H1 (cell line): Measurements from ENCODE around the gene ARHGAP35.

Experiments used
- CHD2 ChIP-seq: IDR thresholded peaks from 2 replicates; pipeline ENCODE4 v1.6.1; 2012; ENCODE audit warnings: low read length, improper control_type of control experiment
- CTCF ChIP-seq, 3 experiments: IDR thresholded peaks; 1 replicate in 2 of 3; 2 replicates in 1 of 3; pipeline versions ENCODE4 v1.5.1 to v1.6.1; 2011; ENCODE audit warnings: low read length in 3 of 3, mild to moderate bottlenecking in 3 of 3, inconsistent platforms in 2 of 3, low read depth in 1 of 3, moderate library complexity in 1 of 3; ENCODE audit not compliant: insufficient read depth in 1 of 3; ENCODE audit errors: control extremely low read depth in 1 of 3
- EP300 ChIP-seq, 2 experiments: IDR thresholded peaks; 1 replicate in 1 of 2; 2 replicates in 1 of 2; pipeline ENCODE4 v1.6.1; 2011 to 2012; ENCODE audit warnings: low read depth in 2 of 2, low read length in 2 of 2, mild to moderate bottlenecking in 2 of 2, borderline replicate concordance in 1 of 2, inconsistent platforms in 1 of 2, moderate library complexity in 1 of 2
- EZH2 ChIP-seq: fragments of 200-600 bp; sonication (generic); IDR thresholded peaks from 2 replicates; pipeline ENCODE4 v1.7.1; 2012; ENCODE audit warnings: low read depth, mild to moderate bottlenecking, moderate library complexity, low read length, inconsistent platforms; ENCODE audit not compliant: severe bottlenecking
- HDAC2 ChIP-seq, 2 experiments: fragments of 300-600 bp in 1 of 2; sonication (generic) in 1 of 2; IDR thresholded peaks; 2 replicates each; pipeline ENCODE4 v1.6.1; 2011 to 2012; ENCODE audit warnings: low read depth in 2 of 2, low read length in 2 of 2, mild to moderate bottlenecking in 2 of 2, moderate library complexity in 2 of 2, borderline replicate concordance in 1 of 2, inconsistent platforms in 1 of 2
- KDM1A ChIP-seq: fragments of 200-600, 300-600 bp; sonication (generic); IDR thresholded peaks from 2 replicates; pipeline ENCODE4 v1.7.1; 2016; ENCODE audit warnings: mild to moderate bottlenecking, low read length, borderline replicate concordance
- NANOG ChIP-seq: IDR thresholded peaks from 2 replicates; pipeline ENCODE4 v1.6.1; 2011; ENCODE audit warnings: low read length, low read depth, mild to moderate bottlenecking, inconsistent platforms; ENCODE audit not compliant: insufficient read depth, poor library complexity, severe bottlenecking
- PHF8 ChIP-seq: fragments of 200-600 bp; sonication (generic); conservative IDR thresholded peaks from 2 replicates; pipeline ENCODE4 v1.7.1; 2012; ENCODE audit warnings: low read depth, mild to moderate bottlenecking, inconsistent platforms, low read length, moderate library complexity
- POLR2A ChIP-seq, 2 experiments: IDR thresholded peaks; 1 replicate in 1 of 2; 2 replicates in 1 of 2; pipeline ENCODE4 v1.6.1; 2011; ENCODE audit warnings: low read depth in 2 of 2, low read length in 2 of 2, mild to moderate bottlenecking in 2 of 2; ENCODE audit errors: control extremely low read depth in 1 of 2
- POLR2AphosphoS5 ChIP-seq: IDR thresholded peaks from 2 replicates; pipeline ENCODE4 v1.6.1; 2011; ENCODE audit warnings: low read depth, low read length
- SRF ChIP-seq: IDR thresholded peaks from 2 replicates; pipeline ENCODE4 v1.6.1; 2011; ENCODE audit warnings: mild to moderate bottlenecking, low read depth, low read length, moderate library complexity
- SUZ12 ChIP-seq: fragments of 200-600 bp; sonication (generic); IDR thresholded peaks from 2 replicates; pipeline ENCODE4 v1.6.1; 2012; ENCODE audit warnings: mild to moderate bottlenecking, inconsistent platforms, low read length, moderate library complexity, mixed read lengths
- USF2 ChIP-seq: IDR thresholded peaks from 2 replicates; pipeline ENCODE4 v1.6.1; 2011; ENCODE audit warnings: low read length, improper control_type of control experiment
- YY1 ChIP-seq: IDR thresholded peaks from 2 replicates; pipeline ENCODE4 v1.6.1; 2011; ENCODE audit warnings: low read depth, mild to moderate bottlenecking, low read length

DNA sequence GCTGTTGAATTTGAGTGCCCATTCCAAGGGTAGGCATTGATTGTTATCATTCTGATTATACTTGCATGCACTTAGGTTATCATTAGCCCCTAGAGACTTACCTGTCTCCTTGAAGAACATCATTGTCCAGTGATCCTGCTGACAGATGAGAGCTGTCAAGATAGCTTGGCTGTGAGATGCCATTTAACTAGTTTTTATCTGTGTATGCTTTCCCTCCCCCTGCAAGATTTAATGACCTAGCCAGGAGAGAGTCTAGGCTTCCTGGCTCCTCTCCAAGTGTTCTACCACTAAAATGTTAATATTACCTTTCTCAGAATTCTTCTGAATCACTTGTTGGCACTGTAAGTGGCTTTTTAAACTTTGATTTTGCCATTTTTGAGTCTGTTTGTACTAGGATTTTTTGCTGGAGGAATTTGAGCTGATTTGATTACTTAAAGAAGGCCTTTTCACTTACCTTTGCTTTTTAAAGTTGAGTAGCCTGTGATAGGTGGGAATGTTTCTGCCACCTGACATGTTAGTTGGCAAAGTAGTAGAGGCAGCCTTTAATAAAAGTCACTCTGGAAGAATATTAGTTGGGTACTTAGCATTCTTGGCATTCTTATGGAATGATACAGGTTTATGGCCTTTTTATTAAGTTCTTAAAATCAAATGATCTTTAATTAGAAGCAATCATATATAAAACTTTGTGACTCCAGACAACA lies 41.1 kb downstream of the ARHGAP35 start:
- TF ChIP-seq EP300 (IDR thresholded peaks at IDR 0.05; ENCODE audit: borderline replicate concordance in 1 of 2, low read depth in 2 of 2, low read length in 2 of 2): no peak
- TF ChIP-seq YY1: no peak
- no peak for TF ChIP-seq POLR2AphosphoS5
- TF ChIP-seq NANOG: no peak
- TF ChIP-seq CHD2: no peak
- TF ChIP-seq PHF8: no peak
- no peak for TF ChIP-seq CTCF (IDR thresholded peaks at IDR 0.05; ENCODE audit: control extremely low read depth in 1 of 3, insufficient read depth in 1 of 3, low read depth in 1 of 3, low read length in 3 of 3)
- no peak for TF ChIP-seq HDAC2 (IDR thresholded peaks at IDR 0.05; ENCODE audit: borderline replicate concordance in 1 of 2, low read depth in 2 of 2, low read length in 2 of 2)
- no peak for TF ChIP-seq EZH2
- TF ChIP-seq POLR2A (IDR thresholded peaks at IDR 0.05; ENCODE audit: control extremely low read depth in 1 of 2, low read depth in 2 of 2, low read length in 2 of 2): no peak
- no peak for TF ChIP-seq SUZ12
- no peak for TF ChIP-seq USF2
- TF ChIP-seq SRF: no peak
- TF ChIP-seq KDM1A: no peak
